Parathyroid adenoma (tissue), 2 donors: ENCODE measurements around the gene TXNDC11.
A peak's percentile ranks its signal among the peaks of the same experiment; 100 is the strongest.

Experiments used
- H2AFZ ChIP-seq: fragments of 300-600 bp; sonication (generic); one replicate; pipeline ENCODE4 v1.7.0; 2017; ENCODE audit warnings: antibody characterized with exemption, mild to moderate bottlenecking
- H3K27ac ChIP-seq: fragments of 300-600 bp; sonication (generic); one replicate; pipeline ENCODE4 v1.7.0; 2017
- H3K27me3 ChIP-seq: fragments of 300-600 bp; sonication (generic); one replicate; pipeline ENCODE4 v1.7.0; 2017; ENCODE audit warnings: low read length; ENCODE audit not compliant: control insufficient read depth, insufficient read depth
- H3K36me3 ChIP-seq: fragments of 300-600 bp; sonication (generic); one replicate; pipeline ENCODE4 v1.7.0; 2017; ENCODE audit warnings: low read length; ENCODE audit not compliant: control insufficient read depth, insufficient read depth
- H3K4me1 ChIP-seq: fragments of 300-600 bp; sonication (generic); one replicate; pipeline ENCODE4 v1.7.0; 2017; ENCODE audit warnings: control low read depth
- H3K4me2 ChIP-seq: fragments of 300-600 bp; sonication (generic); one replicate; pipeline ENCODE4 v1.7.0; 2017; ENCODE audit warnings: low read length
- H3K4me3 ChIP-seq: fragments of 300-600 bp; sonication (generic); one replicate; pipeline ENCODE4 v1.7.0; 2017; ENCODE audit warnings: low read depth, low read length
- H3K79me2 ChIP-seq: fragments of 300-600 bp; sonication (generic); one replicate; pipeline ENCODE4 v1.7.0; 2017; ENCODE audit warnings: control low read depth
- H3K9ac ChIP-seq: fragments of 300-600 bp; sonication (generic); one replicate; pipeline ENCODE4 v1.7.0; 2017; ENCODE audit warnings: mild to moderate bottlenecking
- H3K9me3 ChIP-seq: fragments of 300-600 bp; sonication (generic); one replicate; pipeline ENCODE4 v1.7.0; 2017; ENCODE audit warnings: low read length; ENCODE audit not compliant: control insufficient read depth
- TF ChIP-seq, protein P1 (sequence below): fragments of 300-600 bp; sonication (generic); IDR thresholded peaks from one replicate; pipeline ENCODE4 v1.7.0; 2017; ENCODE audit warnings: antibody characterized with exemption, mild to moderate bottlenecking
- donor health status: primary hyperparathyroidism.

TXNDC11 gene

DNA sequence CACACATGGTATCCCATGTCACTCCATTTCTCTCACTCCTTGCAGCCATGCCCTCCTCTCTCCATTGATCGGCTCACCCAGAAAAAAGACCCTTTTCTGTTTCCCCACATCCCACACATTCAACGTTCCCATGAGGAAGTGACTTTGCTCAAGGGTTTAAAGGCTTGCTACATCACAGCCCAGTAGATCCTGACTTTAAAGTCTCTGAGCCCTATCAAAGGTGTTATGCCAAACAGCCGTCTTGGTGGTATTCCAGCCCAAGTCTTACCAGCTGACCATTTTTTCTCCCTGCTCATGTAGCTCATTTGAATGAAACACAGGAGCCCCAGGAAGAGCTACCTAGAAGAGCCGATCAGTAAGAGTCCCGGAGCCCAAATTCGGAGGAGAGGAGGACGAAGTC, 7.4 kb upstream of the TXNDC11 start:
- Histone ChIP-seq H3K27me3 (no peaks in the 10 kb centered on the region), H3K4me3 (no peak overlapping the region), H3K9me3 (no peaks in the 10 kb centered on the region), H3K27ac (no peak overlapping the region), H2AFZ (no peak overlapping the region), H3K79me2 (no peaks in the 10 kb centered on the region), H3K9ac (no peak overlapping the region), H3K36me3 (no peaks in the 10 kb centered on the region), H3K4me1 (peaks cover 6% of the 10 kb centered on the region), H3K4me2 (no peak overlapping the region)
- TF ChIP-seq, protein P1, sequence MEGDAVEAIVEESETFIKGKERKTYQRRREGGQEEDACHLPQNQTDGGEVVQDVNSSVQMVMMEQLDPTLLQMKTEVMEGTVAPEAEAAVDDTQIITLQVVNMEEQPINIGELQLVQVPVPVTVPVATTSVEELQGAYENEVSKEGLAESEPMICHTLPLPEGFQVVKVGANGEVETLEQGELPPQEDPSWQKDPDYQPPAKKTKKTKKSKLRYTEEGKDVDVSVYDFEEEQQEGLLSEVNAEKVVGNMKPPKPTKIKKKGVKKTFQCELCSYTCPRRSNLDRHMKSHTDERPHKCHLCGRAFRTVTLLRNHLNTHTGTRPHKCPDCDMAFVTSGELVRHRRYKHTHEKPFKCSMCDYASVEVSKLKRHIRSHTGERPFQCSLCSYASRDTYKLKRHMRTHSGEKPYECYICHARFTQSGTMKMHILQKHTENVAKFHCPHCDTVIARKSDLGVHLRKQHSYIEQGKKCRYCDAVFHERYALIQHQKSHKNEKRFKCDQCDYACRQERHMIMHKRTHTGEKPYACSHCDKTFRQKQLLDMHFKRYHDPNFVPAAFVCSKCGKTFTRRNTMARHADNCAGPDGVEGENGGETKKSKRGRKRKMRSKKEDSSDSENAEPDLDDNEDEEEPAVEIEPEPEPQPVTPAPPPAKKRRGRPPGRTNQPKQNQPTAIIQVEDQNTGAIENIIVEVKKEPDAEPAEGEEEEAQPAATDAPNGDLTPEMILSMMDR, result no peak

DNA sequence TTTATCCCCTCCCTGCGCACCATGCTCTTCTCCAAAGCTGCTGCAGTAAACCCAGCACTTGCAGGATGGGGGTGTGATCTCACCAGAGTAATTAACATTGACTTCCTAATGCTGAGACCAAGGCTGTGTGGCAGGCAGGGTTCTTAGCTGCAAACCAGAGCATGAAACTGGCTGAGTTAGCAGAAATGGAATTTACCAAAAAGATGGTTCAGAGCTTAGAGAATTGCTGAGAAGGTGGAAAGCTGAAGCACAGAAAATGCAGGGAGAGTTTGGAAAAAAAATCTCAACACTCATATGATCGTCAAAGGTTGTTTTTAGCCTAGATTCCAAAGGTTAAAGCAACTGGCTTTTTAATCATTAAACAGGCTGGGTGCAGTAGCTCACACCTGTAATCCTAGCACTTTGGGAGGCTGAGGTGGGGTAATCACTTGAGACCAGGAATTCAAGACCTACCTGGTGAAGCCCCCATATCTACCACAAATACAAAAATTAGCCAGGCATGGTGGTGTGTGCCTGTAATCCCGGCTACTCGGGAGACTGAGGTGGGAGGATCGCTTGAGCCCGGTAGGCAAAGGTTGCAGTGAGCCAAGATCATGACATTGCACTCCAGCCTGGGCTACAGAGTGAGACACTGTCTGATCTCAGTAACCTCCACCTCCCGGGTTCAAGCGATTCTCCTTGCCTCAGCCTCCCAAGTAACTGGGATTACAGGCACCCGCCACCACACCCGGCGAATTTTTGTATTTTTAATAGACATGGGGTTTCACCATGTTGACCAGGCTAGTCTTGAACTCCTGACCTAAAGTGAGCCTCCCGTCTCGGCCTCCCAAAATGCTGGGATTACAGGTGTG, 6.0 kb upstream of the TXNDC11 start:
- Histone ChIP-seq H3K9ac (no peak overlapping the region), H3K4me1 (peaks cover 6% of the 10 kb centered on the region), H3K4me2 (peak overlapping the region; percentile 47), H3K27ac (peak overlapping the region; percentile 63), H3K79me2 (no peaks in the 10 kb centered on the region), H3K9me3 (no peaks in the 10 kb centered on the region), H3K36me3 (no peaks in the 10 kb centered on the region), H2AFZ (peak overlapping the region; percentile 41), H3K27me3 (no peaks in the 10 kb centered on the region), H3K4me3 (no peak overlapping the region)
- TF ChIP-seq, protein P1, result no peak

DNA sequence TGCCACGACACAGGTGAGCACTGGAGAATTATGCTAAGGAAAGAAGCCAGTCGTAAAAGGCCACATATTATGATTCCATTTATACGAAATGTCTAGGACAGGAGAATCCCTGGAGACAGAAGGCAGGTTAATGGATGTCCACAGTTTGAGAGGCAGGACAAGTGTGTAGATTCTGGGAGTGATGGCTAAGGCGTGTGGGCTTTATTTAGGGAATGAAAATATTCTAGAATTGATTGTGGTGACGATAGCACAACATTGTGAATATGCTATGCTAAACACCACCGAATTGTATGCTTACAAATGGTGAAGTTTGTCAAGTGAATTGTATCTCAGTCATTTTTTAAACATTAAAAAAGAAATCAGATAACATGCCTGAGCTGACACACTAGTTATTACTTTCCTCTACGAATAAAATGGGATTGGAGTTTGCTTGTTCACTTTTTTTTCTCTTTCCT, 5.3 kb upstream of the TXNDC11 start:
- Histone ChIP-seq H3K4me1 (peaks cover 6% of the 10 kb centered on the region), H3K36me3 (no peaks in the 10 kb centered on the region), H3K4me2 (peak overlapping the region; percentile 47), H3K27ac (peak overlapping the region; percentile 63), H3K9ac (no peak overlapping the region), H3K4me3 (no peak overlapping the region), H3K79me2 (no peaks in the 10 kb centered on the region), H2AFZ (peak overlapping the region; percentile 41), H3K27me3 (no peaks in the 10 kb centered on the region), H3K9me3 (no peaks in the 10 kb centered on the region)
- TF ChIP-seq, protein P1, result no peak

DNA sequence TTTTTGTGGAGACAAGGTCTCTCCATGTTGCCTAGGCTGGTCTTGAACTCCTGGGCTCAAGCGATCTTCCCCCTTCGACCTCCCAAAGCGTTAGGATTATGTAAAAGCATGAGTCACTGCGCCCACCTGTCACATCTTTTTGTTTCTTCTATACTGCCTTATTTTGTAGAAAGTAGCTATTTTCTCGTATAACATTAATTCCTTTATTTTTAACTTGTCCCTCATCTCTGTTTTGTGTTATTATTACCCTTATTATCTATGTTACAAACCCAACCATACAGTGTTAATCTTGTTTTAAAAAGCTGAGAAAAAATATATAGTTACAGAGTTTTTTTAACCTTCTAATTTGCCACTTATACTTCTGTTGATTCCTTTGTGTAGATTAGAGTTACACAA, 1.4 kb upstream of the TXNDC11 start:
- Histone ChIP-seq H3K9me3 (no peaks in the 10 kb centered on the region), H3K27me3 (no peaks in the 10 kb centered on the region), H3K4me2 (no peak overlapping the region), H3K4me3 (no peak overlapping the region), H3K4me1 (peaks cover 6% of the 10 kb centered on the region), H3K27ac (no peak overlapping the region), H3K36me3 (no peaks in the 10 kb centered on the region), H2AFZ (no peak overlapping the region), H3K9ac (no peak overlapping the region), H3K79me2 (peaks cover 7% of the 10 kb centered on the region)
- TF ChIP-seq, protein P1, result no peak
